PFSK-1 (cell line): ENCODE data around the gene MSANTD2.

ENCODE experiments used
- POLR2AphosphoS5 ChIP-seq: IDR thresholded peaks from 2 replicates; pipeline ENCODE4 v1.6.1; 2012; ENCODE audit warnings: low read depth, mild to moderate bottlenecking, control low read depth, low read length, moderate library complexity
- SIN3A ChIP-seq: IDR thresholded peaks from 2 replicates; pipeline ENCODE4 v1.6.1; 2012; ENCODE audit warnings: mild to moderate bottlenecking, low read length, moderate library complexity, borderline replicate concordance; ENCODE audit not compliant: insufficient read depth
- TAF1 ChIP-seq: IDR thresholded peaks from 2 replicates; pipeline ENCODE4 v1.6.1; 2012; ENCODE audit warnings: low read length, control low read depth, borderline replicate concordance; ENCODE audit not compliant: insufficient read depth
- TF ChIP-seq, protein P1 (sequence below), 2 experiments: IDR thresholded peaks; 2 replicates each; pipeline versions ENCODE4 v1.6.1 to v1.8.0; 2011 to 2012; ENCODE audit warnings: low read depth in 2 of 2, low read length in 2 of 2, control low read depth in 1 of 2, inconsistent platforms in 1 of 2, mild to moderate bottlenecking in 1 of 2, moderate library complexity in 1 of 2; ENCODE audit not compliant: insufficient read depth in 1 of 2

- no peak for TF ChIP-seq POLR2AphosphoS5
- TF ChIP-seq, protein P1, sequence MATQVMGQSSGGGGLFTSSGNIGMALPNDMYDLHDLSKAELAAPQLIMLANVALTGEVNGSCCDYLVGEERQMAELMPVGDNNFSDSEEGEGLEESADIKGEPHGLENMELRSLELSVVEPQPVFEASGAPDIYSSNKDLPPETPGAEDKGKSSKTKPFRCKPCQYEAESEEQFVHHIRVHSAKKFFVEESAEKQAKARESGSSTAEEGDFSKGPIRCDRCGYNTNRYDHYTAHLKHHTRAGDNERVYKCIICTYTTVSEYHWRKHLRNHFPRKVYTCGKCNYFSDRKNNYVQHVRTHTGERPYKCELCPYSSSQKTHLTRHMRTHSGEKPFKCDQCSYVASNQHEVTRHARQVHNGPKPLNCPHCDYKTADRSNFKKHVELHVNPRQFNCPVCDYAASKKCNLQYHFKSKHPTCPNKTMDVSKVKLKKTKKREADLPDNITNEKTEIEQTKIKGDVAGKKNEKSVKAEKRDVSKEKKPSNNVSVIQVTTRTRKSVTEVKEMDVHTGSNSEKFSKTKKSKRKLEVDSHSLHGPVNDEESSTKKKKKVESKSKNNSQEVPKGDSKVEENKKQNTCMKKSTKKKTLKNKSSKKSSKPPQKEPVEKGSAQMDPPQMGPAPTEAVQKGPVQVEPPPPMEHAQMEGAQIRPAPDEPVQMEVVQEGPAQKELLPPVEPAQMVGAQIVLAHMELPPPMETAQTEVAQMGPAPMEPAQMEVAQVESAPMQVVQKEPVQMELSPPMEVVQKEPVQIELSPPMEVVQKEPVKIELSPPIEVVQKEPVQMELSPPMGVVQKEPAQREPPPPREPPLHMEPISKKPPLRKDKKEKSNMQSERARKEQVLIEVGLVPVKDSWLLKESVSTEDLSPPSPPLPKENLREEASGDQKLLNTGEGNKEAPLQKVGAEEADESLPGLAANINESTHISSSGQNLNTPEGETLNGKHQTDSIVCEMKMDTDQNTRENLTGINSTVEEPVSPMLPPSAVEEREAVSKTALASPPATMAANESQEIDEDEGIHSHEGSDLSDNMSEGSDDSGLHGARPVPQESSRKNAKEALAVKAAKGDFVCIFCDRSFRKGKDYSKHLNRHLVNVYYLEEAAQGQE (IDR thresholded peaks at IDR 0.05; ENCODE audit: insufficient read depth in 1 of 2, low read depth in 2 of 2, low read length in 2 of 2) = no peak
- TF ChIP-seq SIN3A = no peak
- TF ChIP-seq TAF1 = no peak
Measured at GRCh38 chr11:124728134-124728533, 72.1 kb downstream of the MSANTD2 start.
